Calu3 (cell line): Measurements from ENCODE around the gene JMJD4. TPM values are rescaled to one million over a fixed set of nuclear protein-coding genes. Genes with fewer than 3 reads are reported as not detected.
A peak's percentile ranks its signal among the peaks of the same experiment; 100 is the strongest.

Experiments
- BruUV-seq: library from RNA; stranded (reverse); fragments of 400-500 nt; replicated peaks from 2 replicates; lab custom pipeline; 2021; lab: Mats Ljungman, UMichigan
- CTCF ChIA-PET: fragments of 300-600 bp; sonication (Branson Sonifier 250); formaldehyde crosslinking; loops from one replicate; lab custom pipeline; 2022; ENCODE audit warnings: antibody characterized with exemption; lab: Charles Lee
- DNase-seq: peaks from one replicate; pipeline ENCODE4 v3.0.0; 2022
- H3K27ac Mint-ChIP-seq: one replicate; pipeline ENCODE4 v1.8.0; 2022; ENCODE audit warnings: mixed read lengths; ENCODE audit not compliant: unreplicated experiment
- H3K27me3 Mint-ChIP-seq: one replicate; pipeline ENCODE4 v1.8.0; 2022; ENCODE audit warnings: mixed read lengths; ENCODE audit not compliant: unreplicated experiment
- H3K36me3 Mint-ChIP-seq: one replicate; pipeline ENCODE4 v1.8.0; 2022; ENCODE audit warnings: mild to moderate bottlenecking, moderate library complexity, mixed read lengths; ENCODE audit not compliant: insufficient read depth, unreplicated experiment
- H3K4me1 Mint-ChIP-seq: one replicate; pipeline ENCODE4 v1.8.0; 2022; ENCODE audit warnings: mild to moderate bottlenecking, low read depth, mixed read lengths; ENCODE audit not compliant: unreplicated experiment
- H3K4me3 Mint-ChIP-seq: one replicate; pipeline ENCODE4 v1.8.0; 2022; ENCODE audit warnings: mild to moderate bottlenecking, low read depth, moderate library complexity, mixed read lengths; ENCODE audit not compliant: unreplicated experiment
- H3K9me3 Mint-ChIP-seq: one replicate; pipeline ENCODE4 v1.8.0; 2022; ENCODE audit warnings: low read depth, mixed read lengths; ENCODE audit not compliant: unreplicated experiment
- intact Hi-C: fragments of 100-400 bp; cut with micrococcal nuclease; formaldehyde crosslinking; loops from one replicate; pipeline ENCODE4 v1.10.0; 2022; ENCODE audit not compliant: unreplicated experiment
- total RNA-seq: library from RNA; stranded (reverse); gene quantifications from 2 replicates; pipeline ENCODE4 v1.2.3, GENCODE V29; 2022
- TF ChIP-seq, protein P1 (sequence below): fragments of 200-600 bp; IDR thresholded peaks from one replicate; pipeline ENCODE4 v1.8.0; 2022; ENCODE audit warnings: antibody characterized with exemption; ENCODE audit not compliant: unreplicated experiment

JMJD4 gene
- total RNA-seq, 1 experiment from 2014 or later = 37.8 TPM

DNA sequence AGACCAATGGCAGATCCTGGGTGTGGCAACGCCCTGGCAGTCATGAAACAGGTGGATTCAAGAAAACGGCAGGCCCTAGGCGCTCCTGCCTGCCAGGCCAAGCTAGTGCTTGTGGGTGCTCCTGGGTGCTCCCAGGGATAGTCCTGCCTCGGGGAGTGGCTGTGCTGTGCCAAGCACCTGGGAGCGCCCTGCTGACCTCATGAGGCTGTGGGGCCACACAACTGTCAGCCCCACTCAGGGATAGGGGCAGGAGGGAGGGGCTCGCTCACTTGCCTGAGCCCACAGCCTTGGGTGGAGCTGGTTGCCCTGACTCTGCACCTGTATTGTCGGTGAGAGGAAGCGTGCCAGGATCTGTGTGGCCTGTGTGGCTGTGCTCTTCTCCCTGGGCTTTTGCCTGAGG lies 9.6 kb upstream of the JMJD4 start:
- H3K4me3 Mint-ChIP-seq = no peak overlapping the region
- TF ChIP-seq, protein P1, sequence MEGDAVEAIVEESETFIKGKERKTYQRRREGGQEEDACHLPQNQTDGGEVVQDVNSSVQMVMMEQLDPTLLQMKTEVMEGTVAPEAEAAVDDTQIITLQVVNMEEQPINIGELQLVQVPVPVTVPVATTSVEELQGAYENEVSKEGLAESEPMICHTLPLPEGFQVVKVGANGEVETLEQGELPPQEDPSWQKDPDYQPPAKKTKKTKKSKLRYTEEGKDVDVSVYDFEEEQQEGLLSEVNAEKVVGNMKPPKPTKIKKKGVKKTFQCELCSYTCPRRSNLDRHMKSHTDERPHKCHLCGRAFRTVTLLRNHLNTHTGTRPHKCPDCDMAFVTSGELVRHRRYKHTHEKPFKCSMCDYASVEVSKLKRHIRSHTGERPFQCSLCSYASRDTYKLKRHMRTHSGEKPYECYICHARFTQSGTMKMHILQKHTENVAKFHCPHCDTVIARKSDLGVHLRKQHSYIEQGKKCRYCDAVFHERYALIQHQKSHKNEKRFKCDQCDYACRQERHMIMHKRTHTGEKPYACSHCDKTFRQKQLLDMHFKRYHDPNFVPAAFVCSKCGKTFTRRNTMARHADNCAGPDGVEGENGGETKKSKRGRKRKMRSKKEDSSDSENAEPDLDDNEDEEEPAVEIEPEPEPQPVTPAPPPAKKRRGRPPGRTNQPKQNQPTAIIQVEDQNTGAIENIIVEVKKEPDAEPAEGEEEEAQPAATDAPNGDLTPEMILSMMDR = no peak
- intact Hi-C loops = no loop called here
- H3K36me3 Mint-ChIP-seq = no peaks in the 10 kb centered on the region
- CTCF ChIA-PET = interaction anchor here (0.7 kb wide), 1 partner anchor 209 kb away, joined by 6 read pairs; no protein-coding TSS in a partner anchor
- no TSS peak for BruUV-seq
- no peak overlapping the region for H3K27ac Mint-ChIP-seq
- no peaks in the 10 kb centered on the region for H3K27me3 Mint-ChIP-seq
- H3K9me3 Mint-ChIP-seq = no peaks in the 10 kb centered on the region
- H3K4me1 Mint-ChIP-seq = no peaks in the 10 kb centered on the region
- no peak for DNase-seq

DNA sequence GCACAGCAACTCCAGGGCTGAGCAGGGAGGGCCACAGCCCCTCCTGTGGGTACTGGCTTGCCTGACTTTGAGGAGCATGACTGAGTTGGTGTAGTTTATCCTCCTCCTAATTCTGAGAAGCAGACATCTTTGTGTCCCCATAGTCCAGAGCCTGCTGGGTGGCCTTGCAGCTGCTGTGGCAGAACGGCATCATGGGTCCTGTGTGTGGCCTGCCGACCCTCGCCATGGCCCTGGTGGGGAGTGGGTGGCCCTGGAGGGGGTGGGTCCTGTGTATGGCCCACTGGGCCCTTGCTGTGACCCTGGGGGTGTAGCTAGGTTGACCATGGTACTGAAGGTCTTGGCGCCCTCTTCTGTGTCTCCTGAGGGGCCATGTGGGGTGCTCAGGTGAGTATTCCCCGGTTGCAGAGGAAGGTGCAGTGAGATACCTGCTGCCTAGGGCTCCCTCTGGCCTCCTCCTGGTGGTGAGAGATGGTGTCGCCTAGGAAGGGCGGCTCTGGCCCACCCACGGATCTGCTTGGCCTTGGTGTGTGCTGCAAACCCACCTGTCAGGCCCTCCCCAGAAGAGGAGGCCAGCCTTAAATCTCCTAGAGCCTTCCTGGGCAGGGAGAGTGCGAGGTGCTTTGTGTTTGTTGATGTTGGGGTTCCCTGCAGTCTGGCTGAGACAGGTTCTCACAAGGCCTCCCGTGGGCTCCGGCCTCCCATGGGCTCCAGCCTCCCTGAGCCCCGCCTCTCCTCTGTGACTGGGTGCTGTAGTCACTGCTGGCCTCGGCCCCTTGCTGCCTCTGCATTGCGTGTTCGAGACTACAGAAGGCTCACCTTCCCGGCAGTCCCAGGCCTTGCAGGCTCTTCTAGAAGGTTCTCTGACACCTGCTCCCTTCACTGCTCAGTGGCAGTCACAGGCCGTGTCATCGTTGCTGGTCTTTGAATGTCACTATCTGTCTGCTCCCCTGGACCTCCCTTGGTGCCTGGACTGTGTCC lies 7.9 kb upstream of the JMJD4 start:
- Mint-ChIP-seq H3K4me3 (no peak overlapping the region), H3K4me1 (no peaks in the 10 kb centered on the region), H3K36me3 (no peaks in the 10 kb centered on the region), H3K27ac (no peak overlapping the region), H3K27me3 (no peaks in the 10 kb centered on the region), H3K9me3 (no peaks in the 10 kb centered on the region)
- intact Hi-C loops = no loop called here
- CTCF ChIA-PET = no interaction called here
- no TSS peak for BruUV-seq
- TF ChIP-seq, protein P1 = no peak
- DNase-seq = no peak

DNA sequence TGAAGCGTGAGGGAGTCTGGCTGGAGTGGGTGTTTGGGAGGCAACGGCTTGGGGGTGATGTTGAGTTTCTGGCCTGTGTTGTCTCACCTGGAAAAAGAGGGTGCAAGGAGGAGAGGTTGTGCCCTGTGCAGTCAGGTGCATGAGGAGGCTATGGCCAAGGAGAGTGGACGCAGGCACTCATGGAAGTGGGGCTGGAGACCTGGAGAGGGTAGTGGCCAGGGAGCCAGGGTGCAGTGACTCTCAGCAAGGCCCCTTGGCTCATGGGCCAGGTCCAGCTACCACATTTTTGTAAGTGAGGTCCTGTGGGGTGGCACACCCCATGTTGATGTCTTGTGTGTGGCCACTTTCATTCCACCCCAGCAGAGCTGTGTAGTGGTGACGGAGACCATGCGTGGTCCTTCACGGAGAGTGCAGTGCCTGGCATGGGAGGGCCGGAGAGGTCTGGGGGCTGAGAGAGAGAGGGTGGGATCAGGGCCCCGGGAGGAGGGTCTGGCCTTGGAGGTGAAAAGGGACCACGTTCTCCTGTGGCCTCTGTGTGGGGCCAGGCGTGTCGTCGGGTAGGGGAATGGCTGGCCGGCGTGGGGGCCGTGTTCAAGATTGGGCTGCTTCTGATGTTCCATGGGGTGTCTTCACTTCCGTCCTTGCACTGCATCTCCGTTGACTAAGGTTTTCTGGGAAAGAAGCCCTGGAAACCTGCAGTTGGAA lies 6.2 kb upstream of the JMJD4 start:
- no TSS peak for BruUV-seq
- peak overlapping the region; percentile 24 for H3K27ac Mint-ChIP-seq

DNA sequence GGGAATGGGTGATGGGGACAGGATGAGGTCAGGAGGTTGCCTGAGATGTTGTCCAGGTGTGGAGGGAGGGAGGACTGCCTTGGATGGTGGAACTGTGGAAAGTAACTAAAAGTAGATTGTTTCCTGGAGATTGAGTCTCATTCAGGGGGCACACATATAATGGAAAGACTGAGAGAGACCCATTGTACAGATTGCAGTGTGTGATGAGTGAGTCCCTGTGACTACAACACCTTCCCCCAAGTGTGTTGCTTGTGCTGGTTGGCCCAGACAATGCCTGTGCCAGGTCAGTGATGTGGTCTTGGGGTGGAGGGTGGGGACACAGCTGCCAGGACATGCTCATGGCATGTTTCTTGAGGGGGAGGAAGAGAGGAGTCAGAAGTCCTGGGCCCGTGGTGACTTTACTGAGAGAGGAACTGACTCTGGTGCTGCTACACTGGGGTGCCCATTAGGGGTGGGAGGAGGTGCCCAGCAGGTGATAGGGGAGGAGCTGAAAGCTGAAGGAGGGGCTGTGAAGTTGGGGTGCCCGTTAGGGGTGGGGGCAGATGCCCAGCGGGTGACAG lies 5.4 kb upstream of the JMJD4 start:
- TF ChIP-seq, protein P1 = no peak
- no peaks in the 10 kb centered on the region for H3K9me3 Mint-ChIP-seq
- H3K27me3 Mint-ChIP-seq = no peaks in the 10 kb centered on the region
- H3K4me3 Mint-ChIP-seq = no peak overlapping the region
- peaks cover 15% of the 10 kb centered on the region for H3K36me3 Mint-ChIP-seq
- H3K27ac Mint-ChIP-seq = no peak overlapping the region
- peaks cover 8% of the 10 kb centered on the region for H3K4me1 Mint-ChIP-seq
- intact Hi-C loops = no loop called here
- DNase-seq = no peak
- BruUV-seq = no TSS peak
- CTCF ChIA-PET = no interaction called here

More for the DNA sequence above, 6.2 kb upstream of the JMJD4 start:
- Mint-ChIP-seq H3K36me3 (peaks cover 7% of the 10 kb centered on the region), H3K4me3 (no peak overlapping the region), H3K4me1 (peaks cover 8% of the 10 kb centered on the region), H3K9me3 (no peaks in the 10 kb centered on the region), H3K27me3 (no peaks in the 10 kb centered on the region)
- TF ChIP-seq, protein P1 = no peak
- no peak for DNase-seq
- intact Hi-C loops = no loop called here
- CTCF ChIA-PET = no interaction called here
